ENCODE data around the gene KIAA1549. TPM values are rescaled to one million over a fixed set of nuclear protein-coding genes. Genes with fewer than 3 reads are reported as not detected.
"Not testable (repeated sequence)": the region's sequence is repeated elsewhere in the genome, so short reads cannot be mapped to it uniquely, and the experiment has no call there.

The KIAA1549 gene
- total and polyA plus RNA-seq, 10 of the 15 experiments (the other 5 are each of a cell fraction or from before 2014, with no cell fraction given): 0.02 to 0.82 (median 0.22) TPM

- 11% methylated on average over 1 of the region's 1 CpG for WGBS (ENCODE audit: insufficient coverage, insufficient replicate concordance, low lambda C conversion rate, missing lambda C conversion rate)
- SMC1A ChIA-PET (ENCODE audit: uncharacterized antibody, unreplicated experiment); H3K4me1 ChIP-seq (ENCODE audit: control insufficient read depth, insufficient read depth, low read length); H3K4me2 ChIP-seq (ENCODE audit: control insufficient read depth, insufficient read depth); FAIRE-seq; POLR2A ChIA-PET; H3K9me3 ChIP-seq (replicated peaks; ENCODE audit: control insufficient read depth, insufficient read depth, low read length); ATAC-seq; H2AFZ ChIP-seq (ENCODE audit: control insufficient read depth, low read depth, low read length); intact Hi-C loops (cut with micrococcal nuclease; ENCODE audit: unreplicated experiment); H3K27ac ChIP-seq (ENCODE audit: control insufficient read depth, insufficient read depth); H3K36me3 ChIP-seq (ENCODE audit: control insufficient read depth in 2 of 2, insufficient read depth in 2 of 2, low read length in 1 of 2); CTCF ChIA-PET; H3K79me2 ChIP-seq (ENCODE audit: control insufficient read depth, insufficient read depth, low read length); BruUV-seq (replicated peaks); H3K27me3 ChIP-seq (replicated peaks in 1 of 2; ENCODE audit: control insufficient read depth in 2 of 2, insufficient read depth in 2 of 2, low read length in 1 of 2); RAD21 ChIA-PET (ENCODE audit: unreplicated experiment); H4K20me1 ChIP-seq (ENCODE audit: control insufficient read depth, insufficient read depth); in situ Hi-C loops (cut with MboI); DNase-seq (ENCODE audit: low read depth, low spot score); H3K4me3 ChIP-seq; H3K9ac ChIP-seq (ENCODE audit: control insufficient read depth, insufficient read depth, low read length): not testable (repeated sequence)
Measured at GRCh38 chr7:138940602-138941001, 40.6 kb downstream of the KIAA1549 start.

GRCh38 chr7:138937484-138937883 is 43.7 kb downstream of the KIAA1549 start:
- Histone ChIP-seq H2AFZ (ENCODE audit: control insufficient read depth, low read depth, low read length) (no peak overlapping the region), H3K9me3 (replicated peaks; ENCODE audit: control insufficient read depth, insufficient read depth, low read length) (no peaks in the 10 kb centered on the region), H4K20me1 (ENCODE audit: control insufficient read depth, insufficient read depth) (no peaks in the 10 kb centered on the region), H3K79me2 (ENCODE audit: control insufficient read depth, insufficient read depth, low read length) (no peaks in the 10 kb centered on the region), H3K9ac (ENCODE audit: control insufficient read depth, insufficient read depth, low read length) (no peak overlapping the region), H3K4me2 (ENCODE audit: control insufficient read depth, insufficient read depth) (no peak overlapping the region), H3K4me1 (ENCODE audit: control insufficient read depth, insufficient read depth, low read length) (no peaks in the 10 kb centered on the region), H3K4me3 (no peak overlapping the region), H3K36me3 (ENCODE audit: control insufficient read depth in 2 of 2, insufficient read depth in 2 of 2, low read length in 1 of 2) (no peaks in the 10 kb centered on the region), H3K27ac (ENCODE audit: control insufficient read depth, insufficient read depth) (no peak overlapping the region), H3K27me3 (replicated peaks in 1 of 2; ENCODE audit: control insufficient read depth in 2 of 2, insufficient read depth in 2 of 2, low read length in 1 of 2) (peaks cover 0 to 2% of the 10 kb centered on the region in 2 experiments; a peak in 1 of 4 replicates)
- ChIA-PET SMC1A (ENCODE audit: uncharacterized antibody, unreplicated experiment) (no interaction called here), POLR2A (no interaction called here), CTCF (no interaction called here), RAD21 (ENCODE audit: unreplicated experiment) (no interaction called here)
- 62% methylated on average over 7 of the region's 7 CpGs for WGBS (ENCODE audit: insufficient coverage, insufficient replicate concordance, low lambda C conversion rate, missing lambda C conversion rate)
- DNase-seq (ENCODE audit: low read depth, low spot score): no peak
- no peak for ATAC-seq
- in situ Hi-C loops (cut with MboI): no loop called here
- no peak for TF ChIP-seq ATF7 (IDR thresholded peaks at IDR 0.05; ENCODE audit: low read depth)
- no peak for TF ChIP-seq IKZF2 (IDR thresholded peaks at IDR 0.05)
- no peak for TF ChIP-seq GATAD2B (conservative IDR thresholded peaks at IDR 0.05; ENCODE audit: low read depth)
- TF ChIP-seq ASH2L (IDR thresholded peaks at IDR 0.05; ENCODE audit: borderline replicate concordance, low read depth): no peak
- TF ChIP-seq CHD1 (IDR thresholded peaks at IDR 0.05; ENCODE audit: low read depth, low read length): no peak
- no peak for TF ChIP-seq HDAC2 (IDR thresholded peaks at IDR 0.05)
- TF ChIP-seq NR2C1 (IDR thresholded peaks at IDR 0.05): no peak
- no peak for TF ChIP-seq RELA (IDR thresholded peaks at IDR 0.05; ENCODE audit: borderline replicate concordance, partially characterized antibody)
- TF ChIP-seq HCFC1 (IDR thresholded peaks at IDR 0.05; ENCODE audit: low read length): no peak
- no peak for TF ChIP-seq MEF2A (IDR thresholded peaks at IDR 0.05; ENCODE audit: insufficient read depth, low read depth, low read length)
- TF ChIP-seq WRNIP1 (IDR thresholded peaks at IDR 0.05; ENCODE audit: borderline replicate concordance, low read depth, low read length): no peak
- no TSS peak for BruUV-seq (replicated peaks)
- intact Hi-C loops (cut with micrococcal nuclease; ENCODE audit: unreplicated experiment): no loop called here
- no peak for FAIRE-seq
